Endothelial cell of umbilical vein (primary cell): Measurements from ENCODE around the gene HDAC4. TPM values are rescaled to one million over a fixed set of nuclear protein-coding genes. Genes with fewer than 3 reads are reported as not detected.

Experiments used
- BruUV-seq: library from RNA; stranded (reverse); fragments of 400-500 nt; replicated peaks from 2 replicates; lab custom pipeline; 2021; lab: Mats Ljungman, UMichigan
- CTCF ChIA-PET: fragments of 300-600, 350-600 bp; sonication (Branson Sonifier 250); formaldehyde crosslinking; loops from one replicate; lab custom pipeline; 2021; ENCODE audit warnings: antibody characterized with exemption, inconsistent platforms; lab: Charles Lee
- POLR2A ChIA-PET: fragments of 300-600, 350-600 bp; sonication (Branson Sonifier 250); formaldehyde crosslinking; loops from one replicate; lab custom pipeline; 2021; ENCODE audit warnings: antibody characterized with exemption, inconsistent platforms; lab: Charles Lee
- DNase-seq: peaks from one replicate; pipeline ENCODE4 v3.0.0-alpha.2; 2011; ENCODE audit warnings: low read depth, low spot score
- FAIRE-seq: peaks from 2 replicates; lab custom pipeline; 2011; peaks lifted over from hg19 to GRCh38; lab: Jason Lieb, UNC
- H2AFZ ChIP-seq: 2 replicates; pipeline ENCODE4 v1.6.0; 2012; ENCODE audit warnings: low read depth, low read length, control low read depth, inconsistent platforms
- H3K27ac ChIP-seq: 2 replicates; pipeline ENCODE4 v1.5.1; 2011; ENCODE audit warnings: low read depth, mild to moderate bottlenecking, control low read depth, low read length, moderate library complexity; ENCODE audit not compliant: insufficient read depth
- H3K27me3 ChIP-seq, 2 experiments: 2 replicates each; pipeline versions ENCODE4 v1.6.0 to v1.6.1; 2011; ENCODE audit warnings: low read length in 2 of 2, mixed read lengths in 1 of 2; ENCODE audit not compliant: control insufficient read depth in 2 of 2, insufficient read depth in 2 of 2
- H3K36me3 ChIP-seq, 2 experiments: 2 replicates in 1 of 2; 3 replicates in 1 of 2; pipeline ENCODE4 v1.5.1; 2011; ENCODE audit warnings: low read length in 2 of 2, mild to moderate bottlenecking in 1 of 2, moderate library complexity in 1 of 2; ENCODE audit not compliant: control insufficient read depth in 2 of 2, insufficient read depth in 2 of 2; ENCODE audit errors: extremely low read depth in 1 of 2
- H3K4me1 ChIP-seq: 3 replicates; pipeline ENCODE4 v1.5.1; 2011; ENCODE audit warnings: mild to moderate bottlenecking, low read length; ENCODE audit not compliant: control insufficient read depth, insufficient read depth; ENCODE audit errors: extremely low read depth
- H3K4me2 ChIP-seq: 2 replicates; pipeline ENCODE4 v1.6.1; 2011; ENCODE audit warnings: low read length, control low read depth, mixed read lengths; ENCODE audit not compliant: insufficient read depth
- H3K4me3 ChIP-seq, 3 experiments: fragments of 200-600 bp in 1 of 3; sonication (generic), shearing (Covaris generic) in 1 of 3; replicated peaks in 1 of 3; 2 replicates each; pipeline ENCODE4 v1.5.1; 2011 to 2016; ENCODE audit warnings: control low read depth in 3 of 3, low read length in 3 of 3, mild to moderate bottlenecking in 2 of 3, inconsistent platforms in 1 of 3, low read depth in 1 of 3, moderate library complexity in 1 of 3; ENCODE audit not compliant: insufficient read depth in 1 of 3
- H3K79me2 ChIP-seq: 2 replicates; pipeline ENCODE4 v1.6.0; 2012; ENCODE audit warnings: low read length, inconsistent platforms; ENCODE audit not compliant: control insufficient read depth, insufficient read depth
- H3K9ac ChIP-seq: replicated peaks from 2 replicates; pipeline ENCODE3; 2011; ENCODE audit warnings: low read length, control low read depth; ENCODE audit not compliant: insufficient read depth; ENCODE audit errors: extremely low read depth
- H3K9me1 ChIP-seq: replicated peaks from 3 replicates; pipeline ENCODE4 v1.6.0; 2011; ENCODE audit warnings: mild to moderate bottlenecking, low read length; ENCODE audit not compliant: control insufficient read depth, insufficient read depth; ENCODE audit errors: extremely low read depth
- H3K9me3 ChIP-seq: replicated peaks from 2 replicates; pipeline ENCODE4 v1.5.1; 2012; ENCODE audit warnings: low read length, inconsistent platforms; ENCODE audit not compliant: control insufficient read depth, insufficient read depth
- H4K20me1 ChIP-seq: replicated peaks from 2 replicates; pipeline ENCODE3; 2011; ENCODE audit warnings: mild to moderate bottlenecking, low read length; ENCODE audit not compliant: control insufficient read depth, insufficient read depth; ENCODE audit errors: extremely low read depth
- CTCF ChIP-seq, 2 donors: IDR thresholded peaks; 1 replicate in 1 of 2; 2 replicates in 1 of 2; pipeline ENCODE4 v1.5.1; 2011; ENCODE audit warnings: low read length in 2 of 2, mild to moderate bottlenecking in 2 of 2, moderate library complexity in 2 of 2, control low read depth in 1 of 2, inconsistent platforms in 1 of 2, low read depth in 1 of 2; ENCODE audit not compliant: insufficient read depth in 1 of 2; ENCODE audit errors: extremely low read depth in 1 of 2
- EZH2 ChIP-seq: IDR thresholded peaks from 2 replicates; pipeline ENCODE4 v1.6.1; 2012; ENCODE audit warnings: borderline replicate concordance, low read depth, mild to moderate bottlenecking, moderate library complexity, low read length, inconsistent platforms; ENCODE audit not compliant: severe bottlenecking
- FOS ChIP-seq: IDR thresholded peaks from 2 replicates; pipeline ENCODE4 v1.6.1; 2011; ENCODE audit warnings: mild to moderate bottlenecking, low read length, moderate library complexity, borderline replicate concordance; ENCODE audit not compliant: insufficient read depth
- GATA2 ChIP-seq: IDR thresholded peaks from 2 replicates; pipeline ENCODE4 v1.7.0; 2011; ENCODE audit warnings: low read depth, mild to moderate bottlenecking, moderate library complexity, mixed read lengths, low read length; ENCODE audit not compliant: insufficient read length, insufficient read depth
- JUN ChIP-seq: IDR thresholded peaks from 2 replicates; pipeline ENCODE4 v1.6.1; 2011; ENCODE audit warnings: borderline replicate concordance, low read depth; ENCODE audit not compliant: insufficient read length, insufficient read depth
- MAX ChIP-seq: IDR thresholded peaks from 2 replicates; pipeline ENCODE4 v1.6.1; 2011; ENCODE audit not compliant: insufficient read depth, insufficient read length
- MYC ChIP-seq: IDR thresholded peaks from one replicate; pipeline ENCODE4 v1.6.1; 2011; ENCODE audit warnings: mild to moderate bottlenecking, low read depth, low read length
- POLR2A ChIP-seq: IDR thresholded peaks from 2 replicates; pipeline ENCODE4 v1.6.1; 2012; ENCODE audit warnings: low read depth, mild to moderate bottlenecking, control low read depth, low read length
- POLR2AphosphoS5 ChIP-seq: IDR thresholded peaks from 2 replicates; pipeline ENCODE4 v1.6.1; 2012; ENCODE audit warnings: low read depth, mild to moderate bottlenecking, control low read depth, low read length, moderate library complexity; ENCODE audit not compliant: insufficient read depth
- dilution Hi-C: fragments of 300-500 bp; cut with MboI; formaldehyde crosslinking; loops from one replicate; pipeline ENCODE4 v1.15.0; 2019; ENCODE audit warnings: low sequenced_read_pairs; ENCODE audit not compliant: extremely low pct_ligation_motif_present
- intact Hi-C: fragments of 100-400 bp; cut with micrococcal nuclease; formaldehyde crosslinking; loops from one replicate; pipeline ENCODE4 v1.10.0; 2022
- polyA plus RNA-seq, 4 experiments: library from polyadenylated mRNA; depleted of rRNA in 3 of 4; stranded (reverse) in 3 of 4; unstranded in 1 of 4; fragments of >200 nt; gene quantifications; 2 replicates each; pipeline versions ENCODE4 v1.2.1 to v1.2.3, GENCODE V29; 2011 to 2012; ENCODE audit warnings: missing spikeins in 1 of 4
- total RNA-seq: library from RNA; stranded (reverse); gene quantifications from 2 replicates; pipeline ENCODE4 v1.2.3, GENCODE V29; 2021

HDAC4 gene
- total and polyA plus RNA-seq, 2 donors (not counting 3 experiments of a cell fraction or from before 2014, with no cell fraction given): 13.4 to 33.0 TPM

- Histone ChIP-seq H3K79me2 (no peaks in the 10 kb centered on the region), H2AFZ (no peak overlapping the region), H3K9me1 (no peaks in the 10 kb centered on the region), H3K27ac (no peak overlapping the region), H3K27me3 (no peaks in the 10 kb centered on the region), H4K20me1 (no peaks in the 10 kb centered on the region), H3K9me3 (no peaks in the 10 kb centered on the region), H3K9ac (no peak overlapping the region), H3K4me1 (no peaks in the 10 kb centered on the region), H3K36me3 (no peaks in the 10 kb centered on the region), H3K4me2 (no peak overlapping the region), H3K4me3 (no peak overlapping the region)
- dilution Hi-C loops: no loop called here
- TF ChIP-seq MAX: no peak
- TF ChIP-seq POLR2A: no peak
- TF ChIP-seq JUN: no peak
- no peak for TF ChIP-seq POLR2AphosphoS5
- TF ChIP-seq GATA2: no peak
- TF ChIP-seq CTCF (IDR thresholded peaks at IDR 0.05; ENCODE audit: extremely low read depth in 1 of 2, insufficient read depth in 1 of 2, low read depth in 1 of 2, low read length in 2 of 2): no peak
- TF ChIP-seq FOS: no peak
- no peak for TF ChIP-seq EZH2
- no peak for TF ChIP-seq MYC
- no peak for DNase-seq
- CTCF ChIA-PET: interaction anchor here (1.4 kb wide), 1 partner anchor 10 kb away, joined by 3 read pairs; no protein-coding TSS in a partner anchor
- FAIRE-seq: no peak
- POLR2A ChIA-PET: no interaction called here
- BruUV-seq: no TSS peak
- intact Hi-C loops: no loop called here
Observed at GRCh38 chr2:239310401-239311061, 90.3 kb downstream of the HDAC4 start.
